Stimulated activated CD4-positive, alpha-beta T cell treated with anti-CD3 and anti-CD28 coated beads, Interleukin-2, amount 100 ng/mL, for 24 hours (primary cell): ENCODE data around the gene ADAMTSL2.

Experiments used
- DNase-seq, 2 donors: peaks; one replicate each; pipeline ENCODE4 v3.0.0-alpha.2; 2020

ADAMTSL2 gene

GRCh38 chr9:133534346-133535291, at the start of gene ADAMTSL2:
Gene ADAMTSL2 (plus strand): TSS chr9:133534704. CDS start chr9:133536713, 2,009 bp downstream.
- peak; percentile 37 to 45 for DNase-seq

DNA sequence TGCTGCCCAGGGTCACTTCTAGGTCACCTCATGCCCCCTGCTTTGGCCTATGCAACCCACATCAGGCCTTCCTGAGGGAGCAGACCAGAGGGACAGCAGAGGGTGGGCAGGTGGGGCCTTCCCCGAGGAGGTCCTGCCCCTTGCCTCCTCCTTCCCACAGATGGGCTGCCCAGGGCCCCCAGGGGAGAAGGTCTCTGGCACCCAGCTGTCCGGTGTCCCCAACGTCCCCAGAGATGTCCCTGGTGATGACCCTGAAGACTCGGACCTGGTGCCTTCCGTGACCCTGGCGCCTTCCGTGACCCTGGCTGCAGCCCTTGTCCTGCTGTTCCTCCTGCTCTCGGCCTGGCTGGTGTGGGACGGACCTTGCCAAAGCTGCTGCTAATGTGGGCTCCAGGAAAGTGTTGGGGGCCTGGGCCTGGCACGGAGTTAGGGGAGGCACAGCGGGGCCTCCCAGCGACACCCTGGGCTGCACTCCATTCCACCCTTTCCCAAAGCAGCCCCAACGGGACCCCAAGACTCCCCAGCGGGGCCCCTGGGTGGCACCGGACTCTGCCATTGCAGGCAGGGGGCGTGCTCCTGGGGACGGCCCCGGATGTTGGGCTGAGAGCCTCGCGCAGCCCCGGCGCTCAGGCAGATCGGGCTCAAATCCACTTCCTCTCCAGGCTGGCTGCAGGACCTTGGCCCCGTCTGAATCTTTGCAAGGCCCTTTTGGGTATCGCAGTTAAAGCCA, 48.8 kb upstream of the ADAMTSL2 start:
- DNase-seq: peak in 1 of 2 donors; percentile 27

DNA sequence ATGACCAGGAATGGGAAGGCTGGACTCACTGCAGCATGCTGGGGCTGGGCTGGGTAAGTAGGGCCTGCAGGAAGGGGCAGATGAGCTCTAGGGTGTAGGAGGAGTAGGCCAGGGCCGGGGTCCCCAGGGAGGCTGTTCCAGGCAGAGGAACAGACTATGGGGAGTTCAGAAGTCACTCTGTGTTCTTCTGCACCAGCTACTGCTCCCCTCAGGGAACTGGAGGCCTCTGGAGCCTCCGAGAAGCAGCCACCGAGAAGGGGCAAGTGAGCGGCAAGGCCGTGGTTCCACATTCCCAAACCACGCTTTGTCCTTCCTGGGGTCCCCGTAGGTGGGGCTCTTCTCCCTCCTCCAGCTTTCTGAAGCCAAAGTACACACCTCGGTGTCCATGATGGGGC, 47.2 kb upstream of the ADAMTSL2 start:
- no peak for DNase-seq

DNA sequence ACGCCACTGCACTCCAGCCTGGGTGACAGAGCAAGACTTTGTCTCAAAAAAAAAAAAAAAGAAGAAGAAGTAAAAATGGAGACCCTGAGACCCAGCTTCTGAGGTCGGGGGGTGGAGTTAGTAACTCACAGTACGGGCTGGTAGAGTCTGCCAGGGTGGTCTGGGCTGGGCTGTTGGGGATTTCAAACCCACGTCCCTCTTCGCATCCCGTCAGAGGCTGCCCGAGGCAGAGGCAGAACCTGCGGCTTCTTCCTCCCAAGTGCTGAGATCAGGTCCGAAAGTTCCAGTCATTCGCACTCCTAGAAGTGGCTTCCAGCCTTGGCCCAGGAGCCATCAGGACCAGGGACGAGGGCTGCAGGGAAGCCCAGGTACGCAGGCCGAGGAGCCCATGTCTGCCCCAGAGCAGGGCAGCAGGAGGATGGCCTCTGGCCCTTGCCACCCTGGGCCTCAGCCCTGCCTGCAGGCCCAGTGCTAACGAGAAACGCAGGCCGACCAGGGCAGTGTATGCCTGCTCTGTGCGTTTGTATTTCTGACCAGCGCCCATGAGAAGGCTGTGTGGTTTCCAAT, 45.7 kb upstream of the ADAMTSL2 start:
- no peak for DNase-seq

DNA sequence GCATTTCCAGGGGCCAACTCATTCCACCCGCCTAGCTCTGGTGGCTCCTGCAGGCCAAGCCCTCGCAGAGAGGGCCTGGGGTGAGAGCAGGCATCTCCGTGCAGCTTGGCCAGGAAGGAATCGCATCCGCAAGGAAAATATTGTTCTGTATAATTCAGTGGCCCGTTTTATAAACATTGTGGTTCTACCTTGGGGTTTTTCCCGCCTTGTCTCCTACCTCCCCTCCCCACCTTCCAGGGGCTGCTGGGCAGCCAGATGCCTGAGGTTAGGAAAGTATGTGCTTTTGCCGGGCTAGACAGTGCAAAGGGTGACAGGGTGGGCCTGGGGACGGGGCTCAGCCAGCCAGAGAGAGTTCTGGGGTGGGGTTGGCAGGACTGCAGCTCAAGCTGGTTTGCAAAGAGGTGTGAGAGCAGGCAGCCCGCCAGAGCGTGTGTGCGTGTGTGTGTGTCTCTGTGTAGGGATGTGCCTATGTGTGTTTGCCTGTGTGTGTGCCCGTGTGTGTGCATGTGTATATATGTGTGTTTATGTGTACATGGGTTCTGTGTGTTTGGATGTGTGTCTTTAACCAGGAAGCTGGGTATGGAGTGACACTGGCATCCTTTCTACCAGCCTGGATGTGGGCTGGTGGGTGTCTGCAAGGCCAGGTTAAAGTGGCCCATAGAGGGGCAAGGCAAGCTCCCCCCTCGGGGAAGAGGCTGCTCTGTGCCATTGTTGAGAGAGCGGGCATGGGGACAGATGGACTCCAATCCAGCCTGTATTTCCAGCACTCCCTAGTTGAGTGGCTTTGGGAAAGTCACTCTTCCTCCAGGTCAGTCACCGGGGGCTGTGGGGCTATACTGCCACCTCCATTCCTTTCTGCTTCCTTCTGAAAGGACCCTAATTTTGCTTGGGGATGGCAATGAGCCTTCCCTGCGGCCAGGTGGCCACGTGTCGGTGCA, 45.0 kb upstream of the ADAMTSL2 start:
- DNase-seq: no peak

GRCh38 chr9:133490201-133490681, 44.3 kb upstream of the ADAMTSL2 start:
- DNase-seq: no peak

DNA sequence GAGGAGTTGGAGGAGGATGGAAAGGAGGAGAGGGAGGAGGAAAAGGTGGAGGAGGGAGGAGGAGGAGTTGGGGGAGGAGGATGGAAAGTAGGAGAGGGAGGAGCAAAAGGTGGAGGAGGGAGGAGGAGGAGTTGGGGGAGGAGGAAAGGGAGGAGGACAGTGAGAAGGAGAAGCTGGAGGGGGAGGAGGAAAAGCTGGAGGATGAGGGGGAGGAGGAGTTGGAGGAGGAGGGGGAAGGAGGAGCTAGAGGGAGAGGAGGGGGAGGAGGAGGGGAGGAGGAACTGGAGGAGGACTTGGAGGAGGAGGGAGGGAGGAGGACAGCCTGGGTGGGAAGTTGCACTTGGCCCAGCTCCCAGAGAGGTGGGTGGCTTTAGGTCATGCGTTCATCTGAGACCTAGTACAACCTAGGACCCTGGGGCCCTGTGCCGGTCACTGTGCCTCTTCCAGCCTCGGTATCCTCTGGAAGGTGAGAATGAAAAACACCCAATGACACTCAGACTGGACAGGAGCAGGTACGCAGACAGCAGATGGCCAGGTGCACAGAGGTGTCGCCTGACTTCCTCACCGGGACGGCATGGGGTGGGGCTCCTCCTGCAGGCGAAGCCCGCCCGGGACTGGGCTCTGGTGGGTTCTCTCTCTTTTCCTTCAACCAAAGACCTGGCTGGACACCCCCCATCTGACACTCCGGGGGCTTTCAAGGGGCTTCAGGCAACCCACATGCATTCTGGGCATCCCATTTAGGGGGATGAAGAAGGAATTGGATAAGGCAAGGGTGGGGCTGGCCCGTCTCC, 43.4 kb upstream of the ADAMTSL2 start:
- DNase-seq: no peak

- no peak for DNase-seq
Measured at GRCh38 chr9:133491656-133491925, 42.9 kb upstream of the ADAMTSL2 start.

- no peak for DNase-seq
Measured at GRCh38 chr9:133492061-133493021, 42.2 kb upstream of the ADAMTSL2 start.

GRCh38 chr9:133493428-133493827, 41.1 kb upstream of the ADAMTSL2 start:
- DNase-seq: no peak

DNA sequence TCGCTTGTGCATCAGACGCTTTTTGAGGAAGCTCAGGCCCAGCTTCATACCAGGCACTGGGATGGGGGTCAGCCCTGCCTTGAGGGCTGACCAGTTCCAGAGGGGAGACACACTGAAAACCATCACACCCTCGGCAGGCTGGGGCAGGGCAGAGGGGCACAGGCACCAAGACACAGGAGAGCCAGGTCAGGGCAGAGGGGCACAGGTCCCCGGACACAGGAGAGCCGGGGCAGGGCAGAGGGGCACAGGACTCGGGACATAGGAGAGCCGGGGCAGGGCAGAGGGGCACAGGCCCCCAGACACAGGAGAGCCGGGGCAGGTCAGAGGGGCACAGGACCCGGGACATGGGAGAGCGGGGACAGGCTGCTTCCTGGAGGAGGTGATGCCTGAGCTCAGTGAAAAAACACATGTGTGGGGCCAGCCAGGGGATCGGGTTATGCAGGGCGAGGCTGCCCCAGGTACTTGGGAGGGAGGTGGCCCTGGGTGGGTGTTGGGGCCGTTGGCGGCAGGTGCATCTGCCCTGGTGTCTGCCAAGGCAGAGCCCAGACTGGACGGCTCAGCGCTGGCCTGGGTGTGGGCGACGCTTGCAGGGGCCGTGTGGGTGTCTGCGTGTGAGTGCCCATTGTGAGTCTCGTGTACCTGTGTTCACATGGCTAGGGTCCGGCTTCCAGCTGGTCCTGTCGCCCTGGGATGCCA, 40.5 kb upstream of the ADAMTSL2 start:
- no peak for DNase-seq

DNA sequence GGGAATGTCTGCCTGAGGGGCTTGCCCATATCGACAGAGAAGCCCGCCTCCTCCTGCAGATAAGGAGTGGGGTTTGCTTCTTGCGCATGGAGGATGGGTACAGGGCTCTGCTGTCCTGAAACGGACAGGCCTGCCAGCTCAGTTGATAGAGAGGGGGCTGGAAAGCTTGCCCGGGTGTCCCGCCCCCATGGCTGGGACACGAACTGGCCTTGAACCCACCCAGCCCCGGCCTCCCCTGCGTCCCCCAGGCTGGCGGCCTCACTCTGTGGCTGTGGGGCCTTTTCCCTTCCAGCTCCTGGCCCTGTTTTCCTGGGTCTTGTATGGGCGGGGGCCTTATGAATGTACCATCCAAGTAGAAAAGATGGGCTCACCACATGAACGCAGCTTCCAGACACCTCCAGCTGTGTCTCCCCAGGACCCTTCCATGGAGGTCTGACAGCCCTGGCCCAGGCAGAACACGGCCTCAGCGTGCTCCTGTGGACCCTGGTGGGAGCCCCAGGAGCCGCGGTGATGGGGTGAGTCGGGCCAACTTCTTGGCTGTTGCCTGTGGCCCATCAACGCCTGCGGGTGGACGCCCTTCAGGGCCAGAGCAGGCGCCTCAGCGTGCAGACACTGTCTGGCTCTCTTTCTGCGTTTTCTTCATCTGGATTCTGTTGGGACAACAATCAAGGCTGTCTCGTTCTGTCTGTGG, 39.7 kb upstream of the ADAMTSL2 start:
- DNase-seq: no peak

DNA sequence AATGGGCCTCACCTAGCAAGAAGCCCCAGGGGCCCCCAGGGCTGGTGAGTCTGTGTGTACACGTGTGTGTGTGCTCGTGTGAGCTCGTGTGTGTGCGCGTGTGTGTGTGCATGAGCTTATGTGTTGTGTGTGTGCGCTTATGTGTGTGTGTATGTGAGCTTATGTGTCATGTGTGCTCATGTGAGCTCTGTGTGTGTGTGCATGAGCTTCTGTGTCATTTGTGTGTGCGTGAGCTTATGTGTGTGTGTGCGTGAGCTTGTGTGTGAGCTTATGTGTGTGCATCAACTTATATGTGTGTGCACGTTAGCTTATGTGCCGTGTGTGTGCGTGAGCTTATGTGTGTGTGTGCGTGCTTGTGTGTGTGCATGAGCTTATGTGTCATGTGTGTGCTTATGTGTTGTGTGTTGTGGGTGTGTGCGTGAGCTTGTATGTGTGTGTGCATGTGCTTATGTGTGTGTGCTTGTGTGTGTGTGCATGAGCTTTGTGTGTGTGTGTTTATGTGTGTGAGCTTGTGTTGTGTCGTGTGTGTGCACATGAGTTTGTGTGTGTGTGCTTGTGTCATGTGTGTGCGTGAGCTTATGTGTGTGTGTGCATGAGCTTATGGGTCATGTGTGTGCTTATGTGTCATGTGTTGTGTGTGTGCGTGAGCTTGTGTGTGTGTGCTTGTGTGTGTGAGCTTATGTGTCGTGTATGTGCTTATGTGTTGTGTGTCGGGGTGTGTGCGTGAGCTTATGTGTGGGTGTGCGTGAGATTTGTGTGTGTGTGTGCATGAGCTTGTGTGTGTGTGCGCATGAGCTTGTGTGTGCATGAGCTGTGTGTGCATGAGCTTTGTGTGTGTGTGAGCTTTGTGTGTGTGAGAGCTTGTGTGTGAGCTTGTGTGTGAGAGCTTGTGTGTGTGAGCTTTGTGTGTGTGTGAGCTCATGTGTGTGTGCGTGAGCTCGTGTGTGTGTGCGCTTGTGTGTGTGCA, 38.9 kb upstream of the ADAMTSL2 start:
- DNase-seq: no peak

GRCh38 chr9:133496861-133497842, 37.4 kb upstream of the ADAMTSL2 start:
- DNase-seq: no peak

DNA sequence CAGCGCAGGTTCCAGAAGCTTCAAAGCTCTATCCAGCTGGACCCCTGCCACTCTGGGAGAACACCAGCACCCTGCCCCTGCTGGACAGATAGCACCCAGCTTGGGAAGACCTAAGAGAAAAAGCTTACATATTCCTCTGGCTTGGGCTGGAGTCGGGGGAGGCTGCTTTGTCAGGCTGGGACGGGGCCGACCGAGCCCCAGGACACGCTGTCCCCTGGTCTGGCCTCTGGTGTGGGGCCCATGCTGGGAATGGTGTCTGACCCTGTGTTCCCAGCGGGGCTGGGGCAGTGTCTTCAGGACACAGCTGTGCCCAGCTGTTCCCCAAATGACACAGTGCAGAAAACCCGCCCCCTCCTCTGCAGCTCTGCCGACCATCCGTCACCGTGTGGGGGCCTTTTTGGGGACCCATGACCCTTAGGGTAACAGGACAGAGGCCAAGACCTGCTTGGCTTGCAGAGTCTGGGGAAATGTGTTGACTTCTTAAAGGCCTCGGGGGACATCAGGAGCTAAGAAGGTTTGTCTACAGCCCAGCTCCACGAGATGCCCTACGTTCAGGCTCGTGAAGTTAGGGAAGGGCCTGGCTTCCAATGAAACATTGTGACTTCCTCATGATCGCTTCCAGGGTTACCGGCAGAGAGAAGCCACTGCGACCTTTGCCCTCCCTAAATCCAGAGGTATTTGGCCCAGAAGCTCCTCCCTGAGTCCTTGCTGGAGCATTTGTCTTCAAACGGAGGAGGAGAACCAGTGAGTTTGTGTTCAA, 35.2 kb upstream of the ADAMTSL2 start:
- no peak for DNase-seq

GRCh38 chr9:133499892-133500270, 34.6 kb upstream of the ADAMTSL2 start:
- no peak for DNase-seq
